Testis (tissue), 2 donors: ENCODE data around the gene GOSR1.
"Not testable (repeated sequence)": the region's sequence is repeated elsewhere in the genome, so short reads cannot be mapped to it uniquely, and the experiment has no call there.

Source experiments
- POLR2A ChIP-seq: fragments of 450-650 bp; IDR thresholded peaks from one replicate; pipeline ENCODE4 v1.6.1; 2017; ENCODE audit warnings: antibody characterized with exemption, mild to moderate bottlenecking, moderate library complexity
- TF ChIP-seq, protein P1 (sequence below), 3 experiments: fragments of 450-650 bp in 2 of 3; fragments of 200-600 bp in 1 of 3; sonication (generic) in 1 of 3; IDR thresholded peaks; one replicate each; pipeline ENCODE4 v1.5.1; 2016 to 2019; ENCODE audit warnings: antibody characterized with exemption in 3 of 3, mild to moderate bottlenecking in 2 of 3, moderate library complexity in 1 of 3

DNA sequence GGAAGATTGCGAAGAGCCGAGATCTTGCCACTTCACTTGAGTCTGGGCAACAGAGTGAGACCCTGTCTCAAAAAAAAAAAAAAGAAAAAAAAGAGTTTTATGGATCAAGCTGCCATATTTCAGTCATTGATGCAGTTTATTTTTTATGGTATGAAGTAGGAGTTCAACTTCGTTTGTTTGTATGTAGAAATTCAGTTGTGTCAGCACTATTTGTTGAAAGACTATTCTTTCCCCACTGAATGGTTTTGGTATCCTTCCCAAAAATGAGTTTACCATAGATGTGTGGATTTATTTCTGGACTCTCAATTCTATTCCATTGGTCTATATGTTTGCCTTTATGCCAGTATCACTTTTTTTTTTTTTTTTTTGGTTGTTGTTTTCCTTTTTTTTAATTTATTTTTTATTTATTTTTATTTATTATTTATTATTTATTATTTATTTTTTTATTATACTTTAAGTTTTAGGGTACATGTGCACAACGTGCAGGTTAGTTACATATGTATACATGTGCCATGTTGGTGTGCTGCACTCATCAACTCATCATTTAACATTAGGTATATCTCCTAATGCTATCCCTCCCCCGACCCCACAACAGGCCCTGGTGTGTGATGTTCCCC lies 18.3 kb upstream of the GOSR1 start:
- TF ChIP-seq, protein P1, sequence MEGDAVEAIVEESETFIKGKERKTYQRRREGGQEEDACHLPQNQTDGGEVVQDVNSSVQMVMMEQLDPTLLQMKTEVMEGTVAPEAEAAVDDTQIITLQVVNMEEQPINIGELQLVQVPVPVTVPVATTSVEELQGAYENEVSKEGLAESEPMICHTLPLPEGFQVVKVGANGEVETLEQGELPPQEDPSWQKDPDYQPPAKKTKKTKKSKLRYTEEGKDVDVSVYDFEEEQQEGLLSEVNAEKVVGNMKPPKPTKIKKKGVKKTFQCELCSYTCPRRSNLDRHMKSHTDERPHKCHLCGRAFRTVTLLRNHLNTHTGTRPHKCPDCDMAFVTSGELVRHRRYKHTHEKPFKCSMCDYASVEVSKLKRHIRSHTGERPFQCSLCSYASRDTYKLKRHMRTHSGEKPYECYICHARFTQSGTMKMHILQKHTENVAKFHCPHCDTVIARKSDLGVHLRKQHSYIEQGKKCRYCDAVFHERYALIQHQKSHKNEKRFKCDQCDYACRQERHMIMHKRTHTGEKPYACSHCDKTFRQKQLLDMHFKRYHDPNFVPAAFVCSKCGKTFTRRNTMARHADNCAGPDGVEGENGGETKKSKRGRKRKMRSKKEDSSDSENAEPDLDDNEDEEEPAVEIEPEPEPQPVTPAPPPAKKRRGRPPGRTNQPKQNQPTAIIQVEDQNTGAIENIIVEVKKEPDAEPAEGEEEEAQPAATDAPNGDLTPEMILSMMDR (IDR thresholded peaks at IDR 0.05), result not testable (repeated sequence)
- not testable (repeated sequence) for TF ChIP-seq POLR2A
